ENCODE data around the gene CELSR2. TPM values are rescaled to one million over a fixed set of nuclear protein-coding genes. Genes with fewer than 3 reads are reported as not detected.
A peak's percentile ranks its signal among the peaks of the same experiment; 100 is the strongest.

Gene CELSR2
- total RNA-seq, 6 experiments from 2014 or later: 1.2 to 1.7 (median 1.4) TPM

GRCh38 chr1:109243860-109244552 is 5.3 kb upstream of the CELSR2 start:
- DNase-seq: no peak

GRCh38 chr1:109246141-109246551 is 3.2 kb upstream of the CELSR2 start:
- DNase-seq: no peak
- H3K27ac Mint-ChIP-seq: no peak overlapping the region
- no peak for TF ChIP-seq CTCF (IDR thresholded peaks at IDR 0.05)
- H3K9me3 Mint-ChIP-seq: no peaks in the 10 kb centered on the region
- no peaks in the 10 kb centered on the region for H3K36me3 Mint-ChIP-seq (ENCODE audit: low read depth)
- peaks cover 23% of the 10 kb centered on the region for H3K4me1 Mint-ChIP-seq (ENCODE audit: low read depth)
- no peaks in the 10 kb centered on the region; the same call in none of the 2 replicates for H3K27me3 Mint-ChIP-seq (ENCODE audit: insufficient read depth)
- H3K4me3 Mint-ChIP-seq: no peak overlapping the region

More at GRCh38 chr1:109243860-109244552, 5.3 kb upstream of the CELSR2 start:
- H3K9me3 Mint-ChIP-seq: no peaks in the 10 kb centered on the region
- no peak overlapping the region for H3K4me3 Mint-ChIP-seq
- H3K4me1 Mint-ChIP-seq (ENCODE audit: low read depth): peaks cover 31% of the 10 kb centered on the region
- H3K27ac Mint-ChIP-seq: no peak overlapping the region
- no peak for TF ChIP-seq CTCF (IDR thresholded peaks at IDR 0.05)
- no peaks in the 10 kb centered on the region for H3K36me3 Mint-ChIP-seq (ENCODE audit: low read depth)
- H3K27me3 Mint-ChIP-seq (ENCODE audit: insufficient read depth): peaks cover 2% of the 10 kb centered on the region

GRCh38 chr1:109247401-109248365 is 1.7 kb upstream of the CELSR2 start:
- Mint-ChIP-seq H3K4me1 (ENCODE audit: low read depth) (0 out of 2 replicates have a peak, but pooled peaks cover 9% of the 10 kb centered on the region), H3K9me3 (no peaks in the 10 kb centered on the region), H3K4me3 (no peak overlapping the region), H3K27ac (no peak overlapping the region), H3K36me3 (ENCODE audit: low read depth) (no peaks in the 10 kb centered on the region), H3K27me3 (ENCODE audit: insufficient read depth) (no peaks in the 10 kb centered on the region; the same call in none of the 2 replicates)
- DNase-seq: no peak
- no peak for TF ChIP-seq CTCF (IDR thresholded peaks at IDR 0.05)

- Mint-ChIP-seq H3K27me3 (ENCODE audit: insufficient read depth) (no peaks in the 10 kb centered on the region; the same call in none of the 2 replicates), H3K36me3 (ENCODE audit: low read depth) (no peaks in the 10 kb centered on the region), H3K9me3 (no peaks in the 10 kb centered on the region), H3K27ac (no peak overlapping the region), H3K4me3 (no peak overlapping the region), H3K4me1 (ENCODE audit: low read depth) (0 out of 2 replicates have a peak, but pooled peaks cover 9% of the 10 kb centered on the region)
- DNase-seq: no peak
- no peak for TF ChIP-seq CTCF (IDR thresholded peaks at IDR 0.05)
Measured at GRCh38 chr1:109248444-109248796, 919 bp upstream of the CELSR2 start.

- H3K4me3 Mint-ChIP-seq: peak overlapping the region; percentile 64; the same call in 1 of the 2 replicates
- DNase-seq: no peak
- H3K27ac Mint-ChIP-seq: no peak overlapping the region
- no peaks in the 10 kb centered on the region for H3K36me3 Mint-ChIP-seq (ENCODE audit: low read depth)
- H3K9me3 Mint-ChIP-seq: no peaks in the 10 kb centered on the region
- no peaks in the 10 kb centered on the region; the same call in 1 of the 2 replicates for H3K27me3 Mint-ChIP-seq (ENCODE audit: insufficient read depth)
- no peak for TF ChIP-seq CTCF (IDR thresholded peaks at IDR 0.05)
- 0 out of 2 replicates have a peak, but pooled peaks cover 9% of the 10 kb centered on the region for H3K4me1 Mint-ChIP-seq (ENCODE audit: low read depth)
Measured at GRCh38 chr1:109249654-109250401, 489 bp downstream of the CELSR2 start.

Data from HFFc6 (cell line).